DMS79 (cell line): ENCODE data around the gene MAGI2.
A peak's percentile ranks its signal among the peaks of the same experiment; 100 is the strongest.

Experiments
- DNase-seq: peaks from one replicate; lab custom pipeline; 2025; lab: John Stamatoyannopoulos, UW

Gene MAGI2

DNA sequence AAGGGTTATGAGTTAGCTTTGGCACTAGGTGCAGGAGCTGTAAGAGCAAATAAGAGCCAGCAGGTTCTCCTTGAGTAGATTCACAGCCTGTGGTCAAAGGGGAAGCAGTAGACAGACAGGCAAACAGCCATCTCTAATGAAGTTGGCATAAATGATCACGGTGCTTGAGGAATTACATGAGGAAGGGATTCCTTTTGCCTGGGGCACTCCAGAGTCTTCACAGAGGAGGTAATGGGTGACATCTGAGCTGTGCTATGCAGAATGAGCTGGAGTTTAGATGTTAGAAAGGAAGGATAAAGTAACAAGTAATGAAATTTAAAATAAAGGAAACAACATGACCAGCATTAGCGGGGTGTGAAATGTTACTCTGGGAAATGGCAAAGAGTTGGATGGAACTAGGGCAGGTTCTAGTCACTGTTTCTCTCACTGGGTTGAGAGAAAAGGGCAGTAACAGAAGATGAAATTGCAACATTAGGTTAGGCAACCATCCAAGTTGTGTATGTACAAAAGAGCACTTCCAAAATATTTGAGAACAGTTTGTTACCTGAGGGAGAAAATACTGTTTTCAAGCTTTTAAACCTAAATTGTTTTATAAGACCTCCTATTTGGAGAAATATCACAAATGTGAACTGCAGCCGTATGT lies 1041.1 kb downstream of the MAGI2 start:
- DNase-seq, result no peak

- no peak for DNase-seq
Measured at GRCh38 chr7:78407031-78407430, 1046.4 kb downstream of the MAGI2 start.

DNA sequence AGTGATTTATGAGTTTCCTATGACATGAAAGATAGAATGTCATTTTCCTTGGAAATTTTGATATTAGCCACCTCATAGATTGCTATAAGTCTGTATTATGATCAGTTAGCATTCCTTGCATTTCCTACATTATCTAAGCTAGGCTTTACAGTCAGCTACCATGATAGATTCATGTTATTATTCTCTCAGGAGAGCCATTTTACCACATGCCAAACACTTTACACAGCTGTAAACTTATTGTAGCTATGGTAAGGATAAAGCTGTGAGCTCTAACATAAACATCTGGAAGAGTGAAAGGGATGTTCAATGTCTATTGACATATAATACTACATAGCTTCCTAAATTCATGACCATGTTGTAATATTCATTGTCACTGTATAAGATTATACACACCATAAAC lies 1046.9 kb downstream of the MAGI2 start:
- DNase-seq, result no peak

DNA sequence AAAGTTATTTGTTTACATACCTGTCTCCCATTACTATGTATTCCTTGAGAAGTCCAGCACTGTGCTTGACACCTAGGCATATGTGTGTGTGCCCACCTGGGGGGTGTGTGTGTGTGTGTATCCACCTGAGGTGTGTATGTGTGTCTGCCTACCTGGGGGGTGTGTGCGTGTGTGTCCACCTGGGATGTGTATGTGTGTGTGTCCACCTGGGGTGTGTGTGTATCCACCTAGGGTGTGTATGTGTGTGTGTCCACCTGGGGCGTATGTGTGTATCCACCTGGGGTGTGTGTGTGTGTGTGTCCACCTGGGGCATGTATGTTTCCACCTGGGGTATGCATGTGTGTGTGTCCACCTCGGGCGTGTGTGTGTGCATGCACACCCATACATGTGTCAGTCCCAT lies 1051.4 kb downstream of the MAGI2 start:
- DNase-seq, result no peak

DNA sequence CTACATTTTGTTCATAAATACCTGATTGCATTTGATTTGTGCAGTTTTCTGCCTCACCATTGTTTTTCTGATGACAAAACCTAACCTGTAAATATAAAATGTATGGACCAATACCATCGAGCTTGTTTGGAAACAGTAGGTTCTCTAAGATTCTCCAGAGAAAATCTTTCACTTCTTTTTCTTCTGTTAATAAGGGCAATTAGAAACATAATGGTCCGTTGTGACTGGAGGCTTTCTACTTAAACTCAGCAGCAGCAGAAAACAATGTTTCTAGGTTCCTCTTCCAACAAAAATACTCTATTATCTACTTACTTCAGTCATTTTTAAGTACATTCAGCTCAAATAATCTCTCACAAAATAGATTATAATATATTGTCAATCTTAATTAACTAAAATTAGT lies 1053.4 kb downstream of the MAGI2 start:
- DNase-seq, result no peak

- DNase-seq, result no peak
Measured at GRCh38 chr7:78399033-78399769, 1054.3 kb downstream of the MAGI2 start.

GRCh38 chr7:78398576-78398975 lies 1054.9 kb downstream of the MAGI2 start:
- no peak for DNase-seq

DNA sequence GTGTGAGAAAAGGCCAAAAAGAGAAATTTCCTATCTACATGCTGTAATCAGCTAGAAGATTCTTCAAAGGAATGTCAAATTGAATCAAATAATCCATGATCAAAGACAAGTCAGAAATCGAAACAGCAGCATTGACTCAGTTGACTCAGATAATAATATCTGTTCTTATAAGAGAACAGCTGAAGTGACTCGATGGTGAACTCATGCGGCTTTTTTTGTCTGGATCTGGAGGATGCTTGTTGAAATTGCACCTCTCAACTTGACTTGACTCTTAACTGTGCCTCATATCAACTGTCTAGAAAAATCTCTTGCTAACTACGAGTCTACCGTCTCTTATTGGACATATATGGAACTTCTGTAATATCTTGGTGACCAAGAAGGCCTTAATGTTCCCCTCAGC lies 1055.4 kb downstream of the MAGI2 start:
- no peak for DNase-seq

GRCh38 chr7:78396210-78396609 lies 1057.3 kb downstream of the MAGI2 start:
- DNase-seq, result no peak

DNA sequence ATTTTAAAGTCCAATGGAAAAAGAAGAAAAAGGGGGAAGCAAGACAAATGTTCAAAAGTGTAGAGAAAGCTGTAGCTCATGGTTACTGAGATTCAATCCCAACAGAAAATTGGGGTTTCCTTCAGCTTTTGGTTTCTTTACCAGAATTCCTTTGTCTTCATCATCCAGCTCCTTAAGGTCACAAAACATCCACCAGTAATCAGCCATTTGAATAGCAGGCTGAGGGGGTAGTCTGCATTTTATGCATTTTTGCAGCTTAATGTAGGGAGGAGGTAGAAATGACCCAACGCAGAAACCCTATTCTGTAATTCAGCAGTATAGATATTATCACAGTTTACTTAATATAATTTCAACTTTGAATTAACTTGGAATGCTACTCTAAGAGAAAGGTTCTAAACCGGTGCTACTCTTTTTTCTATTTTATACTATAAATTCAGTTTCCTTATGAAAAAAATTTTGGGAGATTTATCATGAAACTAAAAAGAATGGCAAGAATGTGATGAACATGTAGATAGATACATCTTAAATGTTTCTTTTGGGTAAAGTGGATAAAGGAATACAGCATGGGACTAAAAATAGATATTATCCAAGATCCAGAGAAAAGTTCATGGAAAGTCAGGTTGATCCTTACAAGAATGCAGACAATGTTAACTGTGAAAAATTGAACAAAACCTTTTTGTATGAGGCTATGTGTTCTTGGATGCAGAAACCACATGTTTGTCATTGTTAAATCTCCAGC lies 1058.0 kb downstream of the MAGI2 start:
- DNase-seq, result no peak

DNA sequence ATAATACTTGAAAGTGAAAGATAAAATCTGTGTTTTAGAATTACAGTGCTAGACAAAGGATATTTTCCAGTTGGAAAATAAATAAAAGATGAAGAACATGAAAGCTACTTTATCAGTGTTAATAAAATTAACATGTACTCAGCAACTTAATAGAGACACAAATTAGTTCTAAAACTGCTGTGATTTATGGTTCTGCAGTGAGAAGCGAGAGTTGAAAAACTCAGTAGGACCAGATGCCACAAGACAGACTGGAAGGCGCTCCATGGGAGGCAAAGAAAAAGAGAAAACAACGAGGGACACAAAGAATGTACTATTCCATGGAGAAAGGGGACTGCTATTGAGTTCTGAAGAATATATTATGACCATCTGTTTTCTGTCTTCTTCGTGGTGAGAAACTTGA lies 1064.4 kb downstream of the MAGI2 start:
- no peak for DNase-seq

DNA sequence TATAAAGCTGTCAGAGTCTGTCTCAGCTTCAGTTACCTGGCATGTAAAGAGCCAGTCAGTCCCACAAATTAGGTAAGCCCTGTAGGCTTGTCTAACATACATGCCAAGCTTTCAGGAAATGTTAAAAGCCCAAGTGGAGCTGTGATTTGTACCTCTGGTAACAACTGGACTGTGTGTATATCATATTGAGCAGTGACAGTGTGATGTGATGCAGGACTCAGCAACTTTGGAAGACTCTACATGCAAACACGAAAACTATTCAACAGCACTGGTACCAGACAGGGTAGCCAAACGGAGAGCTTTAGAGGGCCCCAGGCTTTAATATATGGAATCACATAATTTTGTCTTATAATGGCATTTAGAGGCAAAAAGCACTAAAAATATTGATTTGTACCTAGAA lies 1066.9 kb downstream of the MAGI2 start:
- DNase-seq, result no peak

GRCh38 chr7:78383096-78383880 lies 1070.2 kb downstream of the MAGI2 start:
- DNase-seq, result no peak

DNA sequence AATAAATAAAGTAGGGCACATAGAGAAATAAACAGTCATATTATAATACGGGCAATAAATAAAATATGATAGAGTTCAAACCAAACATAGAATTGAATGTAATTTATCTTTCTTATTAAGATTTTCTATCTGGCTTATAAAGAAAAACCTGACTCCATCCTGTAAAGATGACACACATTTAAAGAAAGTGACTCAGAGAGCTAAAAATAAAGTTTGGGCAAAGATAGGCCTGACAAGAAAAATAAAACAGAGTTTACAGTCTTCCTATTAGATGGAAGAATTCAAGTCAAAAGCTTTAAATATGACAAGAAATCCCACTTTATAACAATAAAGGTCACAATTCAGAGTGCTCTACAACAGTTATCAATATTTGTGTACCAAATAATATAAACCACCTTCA lies 1074.3 kb downstream of the MAGI2 start:
- no peak for DNase-seq

DNA sequence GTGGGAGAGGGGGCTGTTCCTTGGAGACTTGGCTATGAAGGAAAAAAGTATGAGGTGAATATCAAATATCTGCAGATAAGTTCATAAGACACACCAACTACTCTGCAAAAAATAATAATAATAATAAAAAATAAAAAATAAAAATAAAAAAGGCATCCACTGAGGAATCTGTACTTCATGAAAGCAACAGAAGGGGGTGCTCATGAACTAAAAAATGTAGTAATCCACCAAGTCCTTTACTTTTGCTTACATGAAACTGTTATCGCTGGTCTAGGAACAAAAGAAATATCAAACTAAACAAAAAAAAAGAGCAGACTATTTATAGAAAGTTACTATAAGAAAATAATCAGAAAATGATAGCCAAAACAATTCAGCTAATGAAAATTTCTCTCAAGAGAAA lies 1075.9 kb downstream of the MAGI2 start:
- DNase-seq, result no peak

DNA sequence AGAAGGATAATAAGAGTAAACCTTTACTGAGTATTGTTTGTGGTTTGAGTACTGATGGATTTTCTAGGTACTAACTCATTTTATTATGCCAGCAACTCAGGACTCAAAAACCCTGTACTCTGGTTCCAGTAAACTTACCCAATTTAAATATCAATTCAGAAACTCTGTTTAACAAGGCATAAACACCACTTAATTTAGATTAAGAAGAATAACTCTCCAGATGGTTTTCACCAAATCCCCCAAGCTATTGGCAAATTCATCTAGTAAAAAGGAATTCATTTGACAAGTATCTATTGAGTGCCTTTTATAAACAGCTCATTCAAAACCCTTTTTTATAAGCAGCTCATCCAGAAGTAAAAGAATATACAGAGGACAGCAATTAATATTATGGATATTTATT lies 1082.5 kb downstream of the MAGI2 start:
- peak; percentile 2 for DNase-seq

DNA sequence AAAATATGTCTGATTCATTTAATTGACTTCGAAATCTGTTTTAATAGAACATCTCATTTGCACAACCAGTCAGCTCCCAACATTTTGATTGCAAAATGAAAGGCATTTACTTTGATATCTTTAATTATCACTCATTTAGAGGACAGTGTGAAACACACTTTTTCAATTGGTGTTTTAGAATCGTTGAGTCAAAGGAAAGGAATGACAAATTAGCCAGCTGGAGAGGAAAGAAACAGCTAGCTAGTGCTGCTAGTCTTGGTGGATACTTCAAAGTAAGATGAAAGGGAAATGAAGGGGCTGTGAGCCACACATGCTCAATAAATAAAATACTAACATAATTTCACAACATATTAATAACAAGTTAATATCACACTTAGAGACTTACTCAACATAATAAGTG lies 1084.7 kb downstream of the MAGI2 start:
- DNase-seq, result no peak

DNA sequence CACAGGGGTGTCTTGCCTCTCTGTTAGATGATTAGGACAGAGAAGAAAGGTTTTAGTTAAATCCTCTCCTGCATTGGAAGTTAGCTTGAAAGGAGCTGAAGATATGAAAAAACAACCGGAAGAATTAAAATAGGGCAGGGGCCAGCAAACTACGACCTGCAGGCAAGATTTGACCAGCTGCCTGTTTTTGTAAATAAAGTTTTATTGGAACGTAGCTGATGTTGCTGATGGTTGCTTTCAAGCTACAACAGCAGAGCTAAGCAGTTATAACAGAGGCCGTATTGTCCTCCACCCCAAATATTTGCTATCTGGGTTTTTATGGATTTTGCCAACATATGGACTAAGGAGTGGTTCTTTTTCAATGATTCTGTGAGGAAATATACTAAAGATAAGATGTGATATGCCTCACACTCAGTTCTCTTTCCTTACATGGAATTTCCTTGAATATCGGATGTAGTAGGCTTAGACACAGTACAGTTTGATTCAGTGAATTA lies 1086.1 kb downstream of the MAGI2 start:
- DNase-seq, result no peak

GRCh38 chr7:78363866-78364265 lies 1089.6 kb downstream of the MAGI2 start:
- DNase-seq, result no peak

DNA sequence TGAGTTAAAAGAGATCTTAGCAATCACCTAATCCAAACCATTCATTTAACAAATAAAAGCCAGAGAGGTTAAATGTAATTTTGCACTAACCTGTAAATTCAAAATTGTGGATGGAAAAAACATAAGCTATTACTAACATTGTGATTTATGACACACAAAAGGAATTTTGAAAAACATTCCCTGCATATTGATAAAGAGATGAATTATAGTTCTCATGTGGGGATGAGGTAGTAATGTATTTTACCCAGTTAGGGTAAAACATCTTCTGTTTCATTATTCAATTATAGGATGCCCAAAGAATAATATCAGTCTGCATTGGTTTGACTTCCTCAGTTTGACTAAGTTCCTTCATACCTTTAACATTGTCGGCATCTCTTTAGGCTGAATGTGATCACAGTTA lies 1093.6 kb downstream of the MAGI2 start:
- DNase-seq, result no peak

GRCh38 chr7:78357709-78358108 lies 1095.8 kb downstream of the MAGI2 start:
- DNase-seq, result no peak

GRCh38 chr7:78355834-78356233 lies 1097.6 kb downstream of the MAGI2 start:
- DNase-seq, result no peak
